ENCODE measurements around the gene UPK1A.

- TF ChIP-seq ZNF274 (IDR thresholded peaks at IDR 0.05; ENCODE audit: low read depth, low read length) (no peak), YY1 (IDR thresholded peaks at IDR 0.05; ENCODE audit: insufficient read depth, insufficient read length) (no peak)
These were observed 48.5 kb downstream of the UPK1A start for GRCh38 chr19:35714601-35715354.

Measured in NT2/D1 (cell line).